GM19351 (cell line): ENCODE data around the gene ARHGAP21.
"Not testable (repeated sequence)": the region's sequence is repeated elsewhere in the genome, so short reads cannot be mapped to it uniquely, and the experiment has no call there.

ENCODE experiments used
- ATAC-seq: cut with Tn5 transposase; IDR thresholded peaks from one replicate; pipeline ENCODE4 v1.9.1; 2021; ENCODE audit warnings: mild to moderate bottlenecking, moderate library complexity; ENCODE audit not compliant: unreplicated experiment

The ARHGAP21 gene

DNA sequence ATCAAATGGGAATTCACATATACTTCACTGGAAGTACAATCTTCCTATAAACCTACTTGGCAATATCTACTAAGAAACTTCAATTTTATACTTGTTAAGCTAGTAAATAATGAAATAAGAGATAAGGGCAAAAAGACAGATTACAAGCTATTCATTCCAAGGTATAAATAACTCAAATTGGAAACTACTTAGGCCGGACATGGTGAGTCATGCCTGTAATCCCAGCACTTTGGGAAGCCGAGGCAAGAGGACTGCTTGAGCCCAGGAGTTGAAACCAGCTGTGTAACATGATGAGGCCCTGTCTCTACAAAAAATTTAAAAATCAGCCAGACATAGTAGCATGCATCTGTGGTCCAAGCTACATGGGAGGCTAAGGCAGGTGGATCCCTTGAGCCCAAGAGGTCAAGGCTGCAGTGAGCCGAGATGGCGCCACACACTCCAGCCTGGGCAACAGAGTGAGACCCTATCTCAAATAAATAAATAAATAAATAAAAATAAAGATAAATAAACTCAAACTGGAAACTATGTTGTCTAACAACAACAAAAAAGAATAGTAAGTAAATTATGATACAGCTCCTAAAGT is 37.6 kb downstream of the ARHGAP21 start:
- ATAC-seq: no peak

- no peak for ATAC-seq
These were observed 40.1 kb downstream of the ARHGAP21 start for GRCh38 chr10:24683554-24683953.

DNA sequence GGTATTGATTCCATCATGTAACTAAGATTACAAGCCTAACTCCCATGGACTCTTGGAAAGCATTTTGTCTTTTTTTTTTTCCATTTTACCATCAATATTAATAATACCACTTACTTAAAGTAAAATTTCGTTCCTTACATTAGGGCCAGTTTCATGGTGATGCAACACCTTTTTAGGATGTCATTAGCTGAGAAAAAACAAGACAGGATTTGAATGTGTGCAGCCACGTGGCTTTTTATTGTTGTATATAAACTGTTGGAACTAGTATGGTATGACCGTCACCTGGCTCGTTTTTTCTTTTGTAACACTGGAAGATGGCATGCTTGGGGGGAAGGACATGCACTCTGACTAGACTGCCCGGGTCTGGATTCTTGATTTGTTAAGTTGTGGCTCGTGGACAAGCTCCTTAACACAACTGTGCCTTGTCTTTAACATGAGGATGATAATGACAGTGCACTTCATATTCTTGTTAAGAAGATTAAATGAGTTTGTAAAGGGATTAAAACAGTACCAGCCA is 42.1 kb downstream of the ARHGAP21 start:
- ATAC-seq: no peak

DNA sequence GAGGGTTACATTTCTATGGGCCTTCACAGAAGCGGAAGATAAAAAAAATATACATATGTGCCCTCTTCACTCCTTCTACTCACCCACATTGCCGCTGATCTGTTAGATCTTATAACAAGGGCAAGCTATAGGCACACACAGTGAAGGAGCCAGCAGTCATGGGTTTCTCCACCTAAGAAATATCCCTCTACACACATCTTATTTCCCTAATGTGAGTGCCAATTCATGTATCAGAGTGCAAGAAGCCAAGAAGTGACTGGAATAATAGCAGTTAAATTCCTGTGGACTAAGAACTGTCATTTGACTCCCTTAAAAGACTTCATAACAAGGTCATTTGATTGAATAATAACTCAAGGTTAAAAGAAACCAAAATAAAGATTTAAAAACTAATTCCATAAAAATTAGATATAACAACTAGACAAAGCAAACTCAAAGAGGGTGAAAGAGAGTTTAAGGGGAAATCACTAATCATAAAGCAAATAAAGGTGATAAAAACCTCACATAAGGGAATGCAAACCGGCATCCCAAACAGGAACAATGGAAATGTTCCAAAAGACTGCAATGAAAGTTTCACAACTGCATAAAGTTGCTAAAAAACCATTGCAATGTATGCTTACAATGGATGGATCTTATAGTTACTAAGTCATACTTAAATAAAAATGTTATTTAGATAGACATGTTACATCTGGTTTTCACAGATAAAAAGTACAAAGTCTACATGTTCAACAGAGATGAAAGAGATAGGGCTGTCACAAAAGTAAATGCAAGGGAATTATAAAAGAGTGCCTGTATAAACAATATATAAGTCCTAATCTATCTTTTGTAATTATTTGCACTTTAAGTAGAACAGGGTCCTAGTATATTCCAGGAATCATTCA is 42.8 kb downstream of the ARHGAP21 start:
- no peak for ATAC-seq

- ATAC-seq: no peak
These were observed 44.9 kb downstream of the ARHGAP21 start for GRCh38 chr10:24678757-24679156.

GRCh38 chr10:24674892-24675632 is 48.6 kb downstream of the ARHGAP21 start:
- peak; percentile 56 for ATAC-seq

- ATAC-seq: no peak
These were observed 52.6 kb downstream of the ARHGAP21 start for GRCh38 chr10:24670964-24671670.

GRCh38 chr10:24669285-24669852 is 54.3 kb downstream of the ARHGAP21 start:
- ATAC-seq: no peak

GRCh38 chr10:24668247-24668646 is 55.4 kb downstream of the ARHGAP21 start:
- ATAC-seq: no peak

DNA sequence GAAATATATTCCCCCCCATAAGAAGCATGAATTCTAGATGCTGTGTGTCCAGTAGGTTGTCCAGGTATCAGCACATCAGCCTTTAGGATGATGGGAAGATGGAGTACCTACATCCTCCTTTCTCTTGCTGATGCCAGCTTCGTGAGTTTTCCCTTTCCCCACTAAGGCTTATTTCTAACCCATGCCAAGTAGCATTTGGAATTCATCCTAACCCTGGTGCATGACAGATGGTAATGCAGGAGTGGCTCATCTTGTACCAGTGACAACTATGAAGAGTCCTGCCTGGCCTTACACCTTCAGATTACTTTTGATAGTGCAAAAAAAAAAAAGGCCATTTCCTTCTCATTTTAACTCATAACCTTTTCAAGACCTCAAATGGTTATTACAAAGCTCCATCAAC is 58.7 kb downstream of the ARHGAP21 start:
- no peak for ATAC-seq

DNA sequence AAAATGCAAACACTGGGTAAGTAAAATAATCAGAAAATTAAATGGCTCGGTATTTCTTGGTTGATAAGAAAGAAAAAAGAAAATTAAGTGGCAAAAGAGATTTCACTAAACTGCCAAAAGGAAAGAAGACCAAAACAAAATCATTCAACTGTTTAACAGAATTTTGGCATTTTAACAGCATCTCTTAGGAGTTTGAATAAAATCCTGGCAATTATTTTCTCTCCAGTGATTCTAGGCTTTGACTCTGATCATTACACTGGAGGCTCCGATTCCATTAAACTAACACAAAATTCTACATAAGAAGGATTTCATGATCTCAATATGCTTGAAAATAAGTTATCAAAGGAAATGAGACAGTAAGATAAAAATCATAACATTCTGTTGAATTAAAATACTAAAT is 62.3 kb downstream of the ARHGAP21 start:
- ATAC-seq: no peak

- ATAC-seq: not testable (repeated sequence)
These were observed 65.4 kb downstream of the ARHGAP21 start for GRCh38 chr10:24658319-24658718.

DNA sequence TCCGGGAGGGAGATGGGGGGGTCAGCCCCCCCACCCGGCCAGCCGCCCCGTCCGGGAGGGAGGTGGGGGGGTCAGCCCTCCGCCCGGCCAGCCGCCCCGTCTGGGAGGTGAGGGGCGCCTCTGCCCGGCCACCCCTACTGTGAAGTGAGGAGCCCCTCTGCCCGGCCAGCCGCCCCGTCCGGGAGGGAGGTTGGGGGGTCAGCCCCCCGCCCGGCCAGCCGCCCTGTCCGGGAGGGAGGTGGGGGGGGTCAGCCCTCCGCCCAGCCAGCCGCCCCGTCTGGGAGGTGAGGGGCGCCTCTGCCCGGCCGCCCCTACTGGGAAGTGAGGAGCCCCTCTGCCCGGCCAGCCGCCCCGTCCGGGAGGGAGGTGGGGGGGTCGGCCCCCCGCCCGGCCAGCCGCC is 67.4 kb downstream of the ARHGAP21 start:
- ATAC-seq: not testable (repeated sequence)

GRCh38 chr10:24652381-24652957 is 71.2 kb downstream of the ARHGAP21 start:
- peak; percentile 89 for ATAC-seq

DNA sequence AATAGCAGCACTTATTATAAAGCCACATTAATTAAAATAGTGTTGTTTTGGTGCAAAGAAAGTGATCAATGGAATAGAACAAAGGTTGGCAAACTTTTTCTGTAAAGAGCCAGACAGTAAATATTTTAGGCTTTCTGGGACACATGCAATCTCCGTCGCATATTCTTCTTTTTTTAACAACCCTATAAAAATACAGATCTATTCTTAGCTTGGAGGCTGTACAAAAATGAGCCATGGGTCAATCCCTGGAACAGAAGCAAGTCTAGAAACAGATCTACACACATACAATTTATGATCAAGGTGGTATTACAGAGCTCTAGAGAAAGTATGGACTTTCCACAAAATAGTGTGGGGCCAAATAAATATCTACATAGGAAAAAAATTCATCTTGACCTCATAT is 71.8 kb downstream of the ARHGAP21 start:
- ATAC-seq: peak; percentile 1

DNA sequence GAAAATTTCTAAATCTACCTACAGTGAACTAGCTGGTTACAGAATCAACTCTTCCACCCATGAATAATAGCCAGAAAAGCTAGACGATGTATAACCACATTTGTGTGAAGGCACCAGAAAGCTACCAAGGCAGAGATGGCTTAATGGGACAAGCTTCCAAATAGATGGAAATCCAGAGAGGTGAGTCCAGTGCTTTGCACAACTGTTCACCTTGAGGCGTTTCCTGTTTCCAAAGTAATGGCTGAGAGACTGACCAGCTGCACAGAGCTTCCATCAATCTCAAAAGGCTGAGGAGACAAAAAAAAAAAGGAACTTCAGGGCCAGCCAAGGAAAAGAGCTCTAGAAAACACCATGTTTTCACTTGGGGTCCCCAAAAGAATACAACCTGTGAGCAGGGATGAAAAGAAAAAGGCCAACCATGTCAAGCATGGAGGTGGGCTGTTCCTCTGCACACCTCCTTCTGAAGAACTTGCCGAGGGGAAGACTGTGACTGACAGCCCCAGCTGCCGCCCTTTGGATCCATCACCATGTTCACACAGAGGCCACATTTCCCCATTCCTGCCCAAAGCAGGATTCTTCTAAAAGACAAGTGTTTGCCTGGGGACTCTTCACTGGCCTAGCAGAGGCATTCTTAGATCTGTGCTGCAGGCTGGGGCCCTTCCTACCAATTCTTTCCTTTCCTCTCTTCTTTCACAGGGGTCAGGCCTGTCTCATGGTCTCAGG is 72.9 kb downstream of the ARHGAP21 start:
- ATAC-seq: no peak

DNA sequence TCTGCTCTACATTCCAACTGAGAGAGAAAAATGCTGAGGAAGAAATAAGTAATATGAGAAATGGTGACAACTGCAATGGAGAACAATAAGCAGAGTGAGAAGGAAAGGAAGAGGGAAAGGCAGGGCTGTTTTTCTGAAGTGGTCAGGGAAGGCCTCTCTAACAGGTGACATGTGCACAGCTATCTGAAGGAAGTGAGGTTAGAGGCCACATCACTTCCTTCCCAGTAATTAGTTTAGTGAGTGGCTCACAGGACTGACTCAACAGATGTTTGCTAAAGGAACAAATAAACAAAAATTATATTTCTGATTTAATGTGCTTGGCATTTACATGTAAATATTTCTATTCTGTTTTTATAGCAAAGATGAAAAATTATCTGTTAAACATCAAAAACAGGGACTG is 77.9 kb downstream of the ARHGAP21 start:
- no peak for ATAC-seq

- no peak for ATAC-seq
These were observed 78.7 kb downstream of the ARHGAP21 start for GRCh38 chr10:24645022-24645421.

- ATAC-seq: no peak
These were observed 79.9 kb downstream of the ARHGAP21 start for GRCh38 chr10:24643679-24644209.
